Neutrophil (primary cell): ENCODE measurements around the gene IFIT5.

Source experiments
- H3K27ac ChIP-seq: fragments of 200-600 bp; sonication (generic); 2 replicates; pipeline ENCODE4 v1.5.1; 2016; ENCODE audit warnings: mild to moderate bottlenecking, moderate library complexity
- H3K27me3 ChIP-seq: fragments of 200-600 bp; sonication (generic); 2 replicates; pipeline ENCODE4 v1.6.0; 2016; ENCODE audit warnings: mild to moderate bottlenecking
- H3K36me3 ChIP-seq: fragments of 200-600 bp; sonication (generic); 2 replicates; pipeline ENCODE4 v1.5.1; 2017
- H3K4me1 ChIP-seq, 2 experiments: fragments of 200-600 bp in 1 of 2; sonication (generic) in 1 of 2; 1 replicate in 1 of 2; 2 replicates in 1 of 2; pipeline versions ENCODE4 v1.5.1 to v1.6.1; 2013 to 2016; ENCODE audit warnings: low read depth in 1 of 2, low read length in 1 of 2, mild to moderate bottlenecking in 1 of 2, moderate library complexity in 1 of 2; ENCODE audit not compliant: control insufficient read depth in 1 of 2, insufficient read depth in 1 of 2
- H3K4me3 ChIP-seq, 2 experiments: fragments of 200-600 bp in 1 of 2; sonication (generic) in 1 of 2; 1 replicate in 1 of 2; 2 replicates in 1 of 2; pipeline ENCODE4 v1.5.1; 2013 to 2016; ENCODE audit warnings: low read depth in 1 of 2, low read length in 1 of 2, mild to moderate bottlenecking in 1 of 2, moderate library complexity in 1 of 2
- H3K9me3 ChIP-seq: fragments of 200-600 bp; sonication (generic); 2 replicates; pipeline ENCODE4 v1.5.1; 2016
- CTCF ChIP-seq: fragments of 200-600 bp; sonication (generic); IDR thresholded peaks from 2 replicates; pipeline ENCODE4 v1.5.1; 2016; ENCODE audit warnings: antibody characterized with exemption

Gene IFIT5

GRCh38 chr10:89414146-89414878, at the start of gene IFIT5:
Gene IFIT5, plus strand, starts transcription at chr10:89414568. Its CDS starts 231 bp downstream, at chr10:89414799.
- H3K27me3 ChIP-seq = peaks cover 16% of the 10 kb centered on the region
- H3K4me1 ChIP-seq = peaks cover 23 to 25% of the 10 kb centered on the region in 2 experiments
- peak within 1 kb of the TSS; percentile 94 for H3K27ac ChIP-seq

GRCh38 chr10:89367529-89367928, 46.8 kb upstream of the IFIT5 start:
- no peak for TF ChIP-seq CTCF
- Histone ChIP-seq H3K4me1 (no peaks in the 10 kb centered on the region), H3K9me3 (no peaks in the 10 kb centered on the region), H3K4me3 (no peak overlapping the region), H3K27me3 (no peaks in the 10 kb centered on the region), H3K27ac (no peak overlapping the region), H3K36me3 (no peaks in the 10 kb centered on the region)

More at GRCh38 chr10:89414146-89414878, at the start of gene IFIT5:
- Histone ChIP-seq H3K9me3 (no peaks in the 10 kb centered on the region), H3K4me3 (peak within 1 kb of the TSS; percentile 96 to 97), H3K36me3 (peaks cover 13% of the 10 kb centered on the region)
- no peak for TF ChIP-seq CTCF

GRCh38 chr10:89368129-89368528, 46.2 kb upstream of the IFIT5 start:
- no peak overlapping the region for H3K27ac ChIP-seq
- H3K36me3 ChIP-seq = no peaks in the 10 kb centered on the region
- H3K4me3 ChIP-seq = no peak overlapping the region
- H3K9me3 ChIP-seq = no peaks in the 10 kb centered on the region
- no peaks in the 10 kb centered on the region for H3K27me3 ChIP-seq
- no peaks in the 10 kb centered on the region for H3K4me1 ChIP-seq
- no peak for TF ChIP-seq CTCF

GRCh38 chr10:89369156-89370105, 44.9 kb upstream of the IFIT5 start:
- Histone ChIP-seq H3K9me3 (no peaks in the 10 kb centered on the region), H3K27me3 (no peaks in the 10 kb centered on the region), H3K4me3 (no peak overlapping the region), H3K27ac (no peak overlapping the region), H3K36me3 (no peaks in the 10 kb centered on the region), H3K4me1 (no peaks in the 10 kb centered on the region)
- TF ChIP-seq CTCF = peak; percentile 41

GRCh38 chr10:89371079-89371478, 43.3 kb upstream of the IFIT5 start:
- Histone ChIP-seq H3K36me3 (no peaks in the 10 kb centered on the region), H3K4me3 (no peak overlapping the region), H3K9me3 (no peaks in the 10 kb centered on the region), H3K27ac (no peak overlapping the region), H3K4me1 (no peaks in the 10 kb centered on the region), H3K27me3 (no peaks in the 10 kb centered on the region)
- no peak for TF ChIP-seq CTCF
